Stimulated activated CD8-positive, alpha-beta memory T cell treated with anti-CD3 and anti-CD28 coated beads, Interleukin-7, amount 100 ng/mL, for 1 hour (primary cell): ENCODE results near the gene BMP8A.
"Not testable (repeated sequence)": the region's sequence is repeated elsewhere in the genome, so short reads cannot be mapped to it uniquely, and the experiment has no call there.

Experiments used
- DNase-seq, 2 donors: peaks; one replicate each; pipeline ENCODE4 v3.0.0-alpha.2; 2020; ENCODE audit warnings: low read depth in 2 of 2

The BMP8A gene

GRCh38 chr1:39526466-39527189 lies 35.2 kb downstream of the BMP8A start:
- no peak for DNase-seq

- DNase-seq, result not testable (repeated sequence)
Observed at GRCh38 chr1:39527190-39527579, 35.7 kb downstream of the BMP8A start.

- DNase-seq, result no peak
Observed at GRCh38 chr1:39528082-39528481, 36.6 kb downstream of the BMP8A start.

- DNase-seq, result no peak
Observed at GRCh38 chr1:39529901-39530535, 38.6 kb downstream of the BMP8A start.

GRCh38 chr1:39531526-39531925 lies 40.1 kb downstream of the BMP8A start:
- no peak for DNase-seq

- no peak for DNase-seq
Observed at GRCh38 chr1:39533442-39533841, 42.0 kb downstream of the BMP8A start.

- no peak for DNase-seq
Observed at GRCh38 chr1:39538531-39539251, 47.3 kb downstream of the BMP8A start.

GRCh38 chr1:39539252-39539790 lies 47.9 kb downstream of the BMP8A start:
- no peak for DNase-seq

GRCh38 chr1:39540504-39541031 lies 49.1 kb downstream of the BMP8A start:
- no peak for DNase-seq

GRCh38 chr1:39542924-39543323 lies 51.5 kb downstream of the BMP8A start:
- no peak for DNase-seq

- DNase-seq, result no peak
Observed at GRCh38 chr1:39544327-39544726, 52.9 kb downstream of the BMP8A start.

GRCh38 chr1:39545531-39545930 lies 54.1 kb downstream of the BMP8A start:
- no peak for DNase-seq

GRCh38 chr1:39554277-39554676 lies 62.8 kb downstream of the BMP8A start:
- DNase-seq, result no peak

- no peak for DNase-seq
Observed at GRCh38 chr1:39561279-39561678, 69.8 kb downstream of the BMP8A start.

GRCh38 chr1:39562886-39563285 lies 71.5 kb downstream of the BMP8A start:
- no peak for DNase-seq

- DNase-seq, result no peak
Observed at GRCh38 chr1:39563669-39564068, 72.2 kb downstream of the BMP8A start.

- DNase-seq, result no peak
Observed at GRCh38 chr1:39564340-39564739, 72.9 kb downstream of the BMP8A start.

- DNase-seq, result no peak
Observed at GRCh38 chr1:39564941-39565340, 73.5 kb downstream of the BMP8A start.

GRCh38 chr1:39566441-39567137 lies 75.2 kb downstream of the BMP8A start:
- DNase-seq, result no peak

- DNase-seq, result no peak
Observed at GRCh38 chr1:39567302-39567701, 75.9 kb downstream of the BMP8A start.

- no peak for DNase-seq
Observed at GRCh38 chr1:39568208-39568607, 76.8 kb downstream of the BMP8A start.

GRCh38 chr1:39569034-39569433 lies 77.6 kb downstream of the BMP8A start:
- DNase-seq, result no peak
